Kidney epithelial cell (primary cell): ENCODE data around the gene GAB2. TPM values are rescaled to one million over a fixed set of nuclear protein-coding genes. Genes with fewer than 3 reads are reported as not detected.

Experiments used
- DNase-seq: peaks from one replicate; pipeline ENCODE4 v3.0.0-alpha.2; 2010; ENCODE audit warnings: low read depth
- H3K27me3 ChIP-seq: 2 replicates; pipeline ENCODE4 v1.6.0; 2011; ENCODE audit warnings: low read length; ENCODE audit not compliant: control insufficient read depth, insufficient read depth
- H3K36me3 ChIP-seq: 2 replicates; pipeline ENCODE4 v1.5.1; 2011; ENCODE audit warnings: low read length; ENCODE audit not compliant: control insufficient read depth, insufficient read depth
- H3K4me3 ChIP-seq: 2 replicates; pipeline ENCODE4 v1.5.1; 2011; ENCODE audit warnings: low read depth, mild to moderate bottlenecking, control low read depth, low read length
- total RNA-seq: library from RNA; depleted of rRNA; stranded (reverse); fragments of >200 nt; gene quantifications from 2 replicates; pipeline ENCODE4 v1.2.3, GENCODE V29; 2015
- TF ChIP-seq, protein P1 (sequence below): IDR thresholded peaks from 2 replicates; pipeline ENCODE4 v1.5.1; 2011; ENCODE audit warnings: mild to moderate bottlenecking, moderate library complexity, low read length, control low read depth, inconsistent platforms; ENCODE audit not compliant: insufficient read depth, poor library complexity, severe bottlenecking

GAB2 gene
- total RNA-seq, 1 donor from 2014 or later, result 13.1 TPM

GRCh38 chr11:78262238-78262637 is 155.4 kb downstream of the GAB2 start:
- no peaks in the 10 kb centered on the region for H3K36me3 ChIP-seq
- no peak overlapping the region for H3K4me3 ChIP-seq
- DNase-seq, result no peak
- H3K27me3 ChIP-seq, result no peaks in the 10 kb centered on the region
- TF ChIP-seq, protein P1, sequence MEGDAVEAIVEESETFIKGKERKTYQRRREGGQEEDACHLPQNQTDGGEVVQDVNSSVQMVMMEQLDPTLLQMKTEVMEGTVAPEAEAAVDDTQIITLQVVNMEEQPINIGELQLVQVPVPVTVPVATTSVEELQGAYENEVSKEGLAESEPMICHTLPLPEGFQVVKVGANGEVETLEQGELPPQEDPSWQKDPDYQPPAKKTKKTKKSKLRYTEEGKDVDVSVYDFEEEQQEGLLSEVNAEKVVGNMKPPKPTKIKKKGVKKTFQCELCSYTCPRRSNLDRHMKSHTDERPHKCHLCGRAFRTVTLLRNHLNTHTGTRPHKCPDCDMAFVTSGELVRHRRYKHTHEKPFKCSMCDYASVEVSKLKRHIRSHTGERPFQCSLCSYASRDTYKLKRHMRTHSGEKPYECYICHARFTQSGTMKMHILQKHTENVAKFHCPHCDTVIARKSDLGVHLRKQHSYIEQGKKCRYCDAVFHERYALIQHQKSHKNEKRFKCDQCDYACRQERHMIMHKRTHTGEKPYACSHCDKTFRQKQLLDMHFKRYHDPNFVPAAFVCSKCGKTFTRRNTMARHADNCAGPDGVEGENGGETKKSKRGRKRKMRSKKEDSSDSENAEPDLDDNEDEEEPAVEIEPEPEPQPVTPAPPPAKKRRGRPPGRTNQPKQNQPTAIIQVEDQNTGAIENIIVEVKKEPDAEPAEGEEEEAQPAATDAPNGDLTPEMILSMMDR, result no peak

DNA sequence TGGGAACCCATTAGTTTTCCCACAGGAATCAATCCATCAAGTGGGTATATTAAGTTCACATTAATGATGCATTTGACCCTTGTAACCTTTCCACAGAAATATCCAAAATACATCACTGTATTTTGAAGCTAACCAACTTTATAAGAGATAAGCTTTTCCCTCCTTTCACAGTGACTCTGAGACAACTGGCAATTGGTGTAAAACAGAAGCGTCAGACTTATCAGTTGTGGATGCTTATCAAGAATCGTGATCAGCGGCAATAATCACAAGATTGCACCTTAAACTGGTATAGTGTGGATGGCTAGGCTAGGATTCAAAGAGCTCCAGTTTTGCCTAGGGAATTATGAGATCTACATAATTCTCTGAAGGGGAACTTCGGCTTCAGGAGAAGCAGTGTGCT is 155.8 kb downstream of the GAB2 start:
- no peak for DNase-seq
- TF ChIP-seq, protein P1, result no peak
- no peaks in the 10 kb centered on the region for H3K27me3 ChIP-seq
- H3K4me3 ChIP-seq, result no peak overlapping the region
- no peaks in the 10 kb centered on the region for H3K36me3 ChIP-seq

- Histone ChIP-seq H3K27me3 (no peaks in the 10 kb centered on the region), H3K36me3 (no peaks in the 10 kb centered on the region), H3K4me3 (no peak overlapping the region)
- DNase-seq, result no peak
- TF ChIP-seq, protein P1, result no peak
These were observed 156.3 kb downstream of the GAB2 start for GRCh38 chr11:78261367-78261766.

DNA sequence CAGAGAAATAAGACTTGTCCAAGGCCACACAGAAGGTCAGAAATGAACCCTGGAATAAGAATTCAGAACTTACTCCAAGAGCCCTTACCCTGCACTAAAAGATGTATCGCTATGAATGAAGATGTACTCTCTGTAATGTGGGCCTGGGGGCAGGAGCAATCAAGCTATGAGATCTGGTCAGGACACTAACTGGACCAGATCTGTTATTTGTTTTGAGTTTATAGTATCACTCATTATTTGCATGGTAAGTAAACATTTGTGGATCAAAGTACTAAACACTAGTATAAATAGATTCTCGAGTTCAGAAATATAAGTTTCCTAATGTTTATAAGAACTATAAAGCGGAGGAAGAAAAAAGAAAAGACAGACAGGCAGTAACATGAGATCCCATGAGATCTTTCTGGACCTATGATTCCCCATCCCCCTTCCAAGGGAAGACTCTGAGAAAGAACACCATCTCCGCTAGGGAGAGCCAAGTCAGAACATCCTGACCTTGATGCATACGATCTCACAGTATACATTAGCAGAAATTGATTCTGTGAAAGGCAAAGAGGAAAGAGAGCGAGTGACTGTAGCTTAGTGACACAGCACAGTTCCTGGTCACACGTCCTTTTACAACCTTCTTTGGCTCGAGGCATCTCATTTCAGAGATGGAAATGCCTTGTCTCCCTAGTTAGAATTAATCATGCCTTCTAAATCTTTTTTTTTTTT is 157.7 kb downstream of the GAB2 start:
- H3K36me3 ChIP-seq, result no peaks in the 10 kb centered on the region
- no peak for DNase-seq
- TF ChIP-seq, protein P1, result no peak
- no peak overlapping the region for H3K4me3 ChIP-seq
- H3K27me3 ChIP-seq, result no peaks in the 10 kb centered on the region

DNA sequence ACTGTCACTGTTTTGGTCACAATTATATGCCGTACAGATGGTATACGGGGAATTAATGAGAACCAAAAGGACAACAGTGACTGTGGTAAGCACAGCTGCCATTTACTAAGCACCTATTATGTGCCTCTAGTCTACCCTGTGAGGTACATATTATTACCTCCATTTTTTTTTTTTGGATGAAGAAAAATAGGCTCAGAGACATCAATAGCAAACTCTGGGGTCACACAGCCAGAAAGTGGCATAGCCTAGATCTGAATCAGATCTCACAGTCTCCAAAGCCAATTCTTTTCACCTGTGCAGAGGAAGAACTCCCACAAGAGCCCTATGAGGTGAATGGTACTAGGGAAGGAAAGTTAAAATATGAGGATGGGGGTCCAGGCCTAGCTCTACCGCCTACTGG is 160.0 kb downstream of the GAB2 start:
- Histone ChIP-seq H3K27me3 (no peaks in the 10 kb centered on the region), H3K36me3 (no peaks in the 10 kb centered on the region), H3K4me3 (no peak overlapping the region)
- no peak for DNase-seq
- TF ChIP-seq, protein P1, result no peak

- TF ChIP-seq, protein P1, result no peak
- Histone ChIP-seq H3K36me3 (no peaks in the 10 kb centered on the region), H3K27me3 (no peaks in the 10 kb centered on the region), H3K4me3 (no peak overlapping the region)
- no peak for DNase-seq
These were observed 160.7 kb downstream of the GAB2 start for GRCh38 chr11:78256962-78257361.
